ENCODE results near the gene CFAP46.

GRCh38 chr10:132889556-132889955, 52.8 kb downstream of the CFAP46 start:
- no peak for TF ChIP-seq CTCF (conservative IDR thresholded peaks at IDR 0.05; ENCODE audit: low read length)
- TF ChIP-seq EZH2phosphoT487 (IDR thresholded peaks at IDR 0.05; ENCODE audit: borderline replicate concordance), result no peak
